WTC11 (cell line): Measurements from ENCODE around the gene CALCR. TPM values are rescaled to one million over a fixed set of nuclear protein-coding genes. Genes with fewer than 3 reads are reported as not detected.
A peak's percentile ranks its signal among the peaks of the same experiment; 100 is the strongest.

Experiments used
- ATAC-seq: fragments of 200-7000 bp; cut with Tn5 transposase; 2 replicates; pipeline ENCODE4 v1.10.0; 2021; ENCODE audit warnings: mild to moderate bottlenecking, moderate library complexity
- CTCF ChIA-PET: fragments of 300-600 bp; sonication (Branson Sonifier 250); formaldehyde crosslinking; loops from one replicate; lab custom pipeline; 2021; ENCODE audit warnings: antibody characterized with exemption; lab: Charles Lee
- POLR2A ChIA-PET: fragments of 350-600 bp; sonication (Branson Sonifier 250); formaldehyde crosslinking; loops from one replicate; lab custom pipeline; 2021; ENCODE audit warnings: antibody characterized with exemption; lab: Charles Lee
- DNase-seq: peaks from one replicate; pipeline ENCODE4 v3.0.0; 2021; ENCODE audit warnings: low spot score
- H3K27ac Mint-ChIP-seq: 2 replicates; pipeline ENCODE4 v1.8.0; 2021; ENCODE audit warnings: mixed read lengths
- H3K27me3 Mint-ChIP-seq: 2 replicates; pipeline ENCODE4 v1.8.0; 2021; ENCODE audit warnings: low read depth, mild to moderate bottlenecking, moderate library complexity, mixed read lengths
- H3K36me3 Mint-ChIP-seq: 2 replicates; pipeline ENCODE4 v1.8.0; 2021; ENCODE audit warnings: mixed read lengths
- H3K4me1 Mint-ChIP-seq: 2 replicates; pipeline ENCODE4 v1.8.0; 2022; ENCODE audit warnings: mixed read lengths
- H3K4me3 Mint-ChIP-seq: 2 replicates; pipeline ENCODE4 v1.8.0; 2021; ENCODE audit warnings: mild to moderate bottlenecking, moderate library complexity, mixed read lengths
- H3K9me3 Mint-ChIP-seq: 2 replicates; pipeline ENCODE4 v1.8.0; 2021; ENCODE audit warnings: mixed read lengths
- CBFB ChIP-seq: sonication (generic); formaldehyde crosslinking; IDR thresholded peaks from 2 replicates; pipeline ENCODE4 v1.8.1; 2022; ENCODE audit warnings: mild to moderate bottlenecking, low read depth, missing genetic modification reagents
- CREM ChIP-seq: sonication (generic); formaldehyde crosslinking; IDR thresholded peaks from 2 replicates; pipeline ENCODE4 v1.8.1; 2022; ENCODE audit warnings: mild to moderate bottlenecking, missing genetic modification reagents, moderate library complexity
- NFATC4 ChIP-seq: fragments of 250-450 bp; sonication (Bioruptor Pico); IDR thresholded peaks from 2 replicates; pipeline ENCODE4 v1.9.0; 2021; ENCODE audit warnings: mild to moderate bottlenecking
- NFE2L1 ChIP-seq: sonication (generic); formaldehyde crosslinking; IDR thresholded peaks from 2 replicates; pipeline ENCODE4 v1.8.1; 2023; ENCODE audit warnings: missing genetic modification reagents
- NR1H2 ChIP-seq: sonication (generic); formaldehyde crosslinking; IDR thresholded peaks from 2 replicates; pipeline ENCODE4 v1.9.0; 2021; ENCODE audit warnings: mild to moderate bottlenecking, moderate library complexity, missing genetic modification reagents
- NR3C1 ChIP-seq: sonication (generic); formaldehyde crosslinking; conservative IDR thresholded peaks from 2 replicates; pipeline ENCODE4 v1.8.1; 2023; ENCODE audit warnings: low read depth, mild to moderate bottlenecking, missing genetic modification reagents
- RELA ChIP-seq: sonication (generic); formaldehyde crosslinking; IDR thresholded peaks from 2 replicates; pipeline ENCODE4 v1.8.1; 2022; ENCODE audit warnings: missing genetic modification reagents, mild to moderate bottlenecking, borderline replicate concordance
- TEAD1 ChIP-seq: sonication (generic); formaldehyde crosslinking; IDR thresholded peaks from 2 replicates; pipeline ENCODE4 v1.8.0; 2022; ENCODE audit warnings: mild to moderate bottlenecking, missing genetic modification reagents
- TEAD4 ChIP-seq: sonication (generic); formaldehyde crosslinking; IDR thresholded peaks from 2 replicates; pipeline ENCODE4 v1.8.0; 2022; ENCODE audit warnings: mild to moderate bottlenecking, missing genetic modification reagents
- total RNA-seq: library from RNA; stranded (reverse); gene quantifications from 3 replicates; pipeline ENCODE4 v1.2.3, GENCODE V29; 2021
- TF ChIP-seq, protein P1 (sequence below): sonication (generic); formaldehyde crosslinking; IDR thresholded peaks from 2 replicates; pipeline ENCODE4 v1.8.0; 2022; ENCODE audit warnings: missing genetic modification reagents
- TF ChIP-seq, protein P2 (sequence below): fragments of 250-450 bp; sonication (Bioruptor Pico); IDR thresholded peaks from 2 replicates; pipeline ENCODE4 v1.9.0; 2021; ENCODE audit warnings: mild to moderate bottlenecking
- TF ChIP-seq, protein P3 (sequence below): fragments of 250-450 bp; sonication (Bioruptor Pico); conservative IDR thresholded peaks from 2 replicates; pipeline ENCODE4 v1.9.0; 2021; ENCODE audit warnings: mild to moderate bottlenecking
- TF ChIP-seq, protein P4 (sequence below): fragments of 250-450 bp; sonication (Bioruptor Pico); IDR thresholded peaks from 2 replicates; pipeline ENCODE4 v1.9.0; 2021; ENCODE audit warnings: mild to moderate bottlenecking, borderline replicate concordance
- TF ChIP-seq, protein P5 (sequence below): sonication (generic); formaldehyde crosslinking; IDR thresholded peaks from 2 replicates; pipeline ENCODE4 v1.8.0; 2022; ENCODE audit warnings: mild to moderate bottlenecking, missing genetic modification reagents

Gene CALCR
- total RNA-seq, 1 experiment from 2014 or later, result 0.81 TPM

DNA sequence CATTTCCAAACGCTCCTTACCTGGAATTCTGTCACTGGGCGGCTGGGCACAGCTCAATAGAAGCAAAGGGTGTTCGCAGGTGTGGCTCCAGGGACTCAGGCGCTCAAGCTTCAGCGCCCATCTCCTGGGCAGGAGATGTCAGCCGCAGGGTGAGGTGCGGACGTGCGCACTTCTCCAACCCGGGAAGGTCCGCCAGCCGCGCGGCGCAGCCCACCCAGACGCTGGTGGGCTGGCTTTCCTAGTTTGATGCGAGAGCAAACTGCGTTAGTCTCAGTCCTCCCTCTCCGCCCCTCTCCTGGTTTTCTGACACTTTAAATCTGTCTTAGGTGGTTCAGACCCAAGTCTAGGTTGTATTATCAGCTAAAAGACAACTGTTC is 267 bp downstream of the CALCR start (continued):
- TF ChIP-seq, protein P1, sequence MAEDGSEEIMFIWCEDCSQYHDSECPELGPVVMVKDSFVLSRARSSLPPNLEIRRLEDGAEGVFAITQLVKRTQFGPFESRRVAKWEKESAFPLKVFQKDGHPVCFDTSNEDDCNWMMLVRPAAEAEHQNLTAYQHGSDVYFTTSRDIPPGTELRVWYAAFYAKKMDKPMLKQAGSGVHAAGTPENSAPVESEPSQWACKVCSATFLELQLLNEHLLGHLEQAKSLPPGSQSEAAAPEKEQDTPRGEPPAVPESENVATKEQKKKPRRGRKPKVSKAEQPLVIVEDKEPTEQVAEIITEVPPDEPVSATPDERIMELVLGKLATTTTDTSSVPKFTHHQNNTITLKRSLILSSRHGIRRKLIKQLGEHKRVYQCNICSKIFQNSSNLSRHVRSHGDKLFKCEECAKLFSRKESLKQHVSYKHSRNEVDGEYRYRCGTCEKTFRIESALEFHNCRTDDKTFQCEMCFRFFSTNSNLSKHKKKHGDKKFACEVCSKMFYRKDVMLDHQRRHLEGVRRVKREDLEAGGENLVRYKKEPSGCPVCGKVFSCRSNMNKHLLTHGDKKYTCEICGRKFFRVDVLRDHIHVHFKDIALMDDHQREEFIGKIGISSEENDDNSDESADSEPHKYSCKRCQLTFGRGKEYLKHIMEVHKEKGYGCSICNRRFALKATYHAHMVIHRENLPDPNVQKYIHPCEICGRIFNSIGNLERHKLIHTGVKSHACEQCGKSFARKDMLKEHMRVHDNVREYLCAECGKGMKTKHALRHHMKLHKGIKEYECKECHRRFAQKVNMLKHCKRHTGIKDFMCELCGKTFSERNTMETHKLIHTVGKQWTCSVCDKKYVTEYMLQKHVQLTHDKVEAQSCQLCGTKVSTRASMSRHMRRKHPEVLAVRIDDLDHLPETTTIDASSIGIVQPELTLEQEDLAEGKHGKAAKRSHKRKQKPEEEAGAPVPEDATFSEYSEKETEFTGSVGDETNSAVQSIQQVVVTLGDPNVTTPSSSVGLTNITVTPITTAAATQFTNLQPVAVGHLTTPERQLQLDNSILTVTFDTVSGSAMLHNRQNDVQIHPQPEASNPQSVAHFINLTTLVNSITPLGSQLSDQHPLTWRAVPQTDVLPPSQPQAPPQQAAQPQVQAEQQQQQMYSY (CRISPR knock-in tag), result no peak
- no peak for TF ChIP-seq NR1H2 (CRISPR knock-in tag)
- TF ChIP-seq NFATC4 (CRISPR knock-in tag), result no peak
- TF ChIP-seq, protein P2, sequence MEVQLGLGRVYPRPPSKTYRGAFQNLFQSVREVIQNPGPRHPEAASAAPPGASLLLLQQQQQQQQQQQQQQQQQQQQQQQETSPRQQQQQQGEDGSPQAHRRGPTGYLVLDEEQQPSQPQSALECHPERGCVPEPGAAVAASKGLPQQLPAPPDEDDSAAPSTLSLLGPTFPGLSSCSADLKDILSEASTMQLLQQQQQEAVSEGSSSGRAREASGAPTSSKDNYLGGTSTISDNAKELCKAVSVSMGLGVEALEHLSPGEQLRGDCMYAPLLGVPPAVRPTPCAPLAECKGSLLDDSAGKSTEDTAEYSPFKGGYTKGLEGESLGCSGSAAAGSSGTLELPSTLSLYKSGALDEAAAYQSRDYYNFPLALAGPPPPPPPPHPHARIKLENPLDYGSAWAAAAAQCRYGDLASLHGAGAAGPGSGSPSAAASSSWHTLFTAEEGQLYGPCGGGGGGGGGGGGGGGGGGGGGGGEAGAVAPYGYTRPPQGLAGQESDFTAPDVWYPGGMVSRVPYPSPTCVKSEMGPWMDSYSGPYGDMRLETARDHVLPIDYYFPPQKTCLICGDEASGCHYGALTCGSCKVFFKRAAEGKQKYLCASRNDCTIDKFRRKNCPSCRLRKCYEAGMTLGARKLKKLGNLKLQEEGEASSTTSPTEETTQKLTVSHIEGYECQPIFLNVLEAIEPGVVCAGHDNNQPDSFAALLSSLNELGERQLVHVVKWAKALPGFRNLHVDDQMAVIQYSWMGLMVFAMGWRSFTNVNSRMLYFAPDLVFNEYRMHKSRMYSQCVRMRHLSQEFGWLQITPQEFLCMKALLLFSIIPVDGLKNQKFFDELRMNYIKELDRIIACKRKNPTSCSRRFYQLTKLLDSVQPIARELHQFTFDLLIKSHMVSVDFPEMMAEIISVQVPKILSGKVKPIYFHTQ (CRISPR knock-in tag), result no peak
- TF ChIP-seq CREM (CRISPR knock-in tag), result no peak

DNA sequence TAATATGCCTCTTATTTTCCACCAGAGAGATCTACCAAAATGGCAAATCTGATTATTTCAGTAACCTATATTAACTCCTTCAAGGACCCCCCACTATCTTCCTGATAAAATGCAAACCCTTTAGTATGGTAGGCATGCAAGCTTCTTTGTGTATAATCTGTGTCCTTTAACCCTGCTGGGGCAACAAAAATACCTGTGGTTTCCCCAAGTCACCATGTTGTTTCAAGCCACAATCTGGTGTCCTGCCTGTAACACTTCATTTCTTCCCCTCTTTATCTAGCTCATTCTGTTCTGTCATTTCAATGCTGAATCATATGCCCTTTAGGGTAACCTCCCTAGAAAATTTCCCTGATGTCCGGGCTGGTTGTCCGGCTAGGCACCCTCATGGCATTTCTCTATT is 5.3 kb downstream of the CALCR start:
- DNase-seq (no peak), ATAC-seq (peak; percentile 60)
- H3K27me3 Mint-ChIP-seq, result peaks cover 31% of the 10 kb centered on the region
- CTCF ChIA-PET, result interaction anchor here (1.0 kb wide), 1 partner anchor 108 kb away, joined by 4 read pairs; no protein-coding TSS in a partner anchor
- H3K36me3 Mint-ChIP-seq, result no peaks in the 10 kb centered on the region
- no peak overlapping the region for H3K27ac Mint-ChIP-seq
- POLR2A ChIA-PET, result interaction anchor here (0.6 kb wide), 2 partner anchors 10 to 140 kb away, joined by 3 to 5 read pairs; no protein-coding TSS in a partner anchor
- no peak overlapping the region for H3K4me3 Mint-ChIP-seq
- peaks cover 17% of the 10 kb centered on the region for H3K4me1 Mint-ChIP-seq
- H3K9me3 Mint-ChIP-seq, result no peaks in the 10 kb centered on the region
- TF ChIP-seq, protein P3, sequence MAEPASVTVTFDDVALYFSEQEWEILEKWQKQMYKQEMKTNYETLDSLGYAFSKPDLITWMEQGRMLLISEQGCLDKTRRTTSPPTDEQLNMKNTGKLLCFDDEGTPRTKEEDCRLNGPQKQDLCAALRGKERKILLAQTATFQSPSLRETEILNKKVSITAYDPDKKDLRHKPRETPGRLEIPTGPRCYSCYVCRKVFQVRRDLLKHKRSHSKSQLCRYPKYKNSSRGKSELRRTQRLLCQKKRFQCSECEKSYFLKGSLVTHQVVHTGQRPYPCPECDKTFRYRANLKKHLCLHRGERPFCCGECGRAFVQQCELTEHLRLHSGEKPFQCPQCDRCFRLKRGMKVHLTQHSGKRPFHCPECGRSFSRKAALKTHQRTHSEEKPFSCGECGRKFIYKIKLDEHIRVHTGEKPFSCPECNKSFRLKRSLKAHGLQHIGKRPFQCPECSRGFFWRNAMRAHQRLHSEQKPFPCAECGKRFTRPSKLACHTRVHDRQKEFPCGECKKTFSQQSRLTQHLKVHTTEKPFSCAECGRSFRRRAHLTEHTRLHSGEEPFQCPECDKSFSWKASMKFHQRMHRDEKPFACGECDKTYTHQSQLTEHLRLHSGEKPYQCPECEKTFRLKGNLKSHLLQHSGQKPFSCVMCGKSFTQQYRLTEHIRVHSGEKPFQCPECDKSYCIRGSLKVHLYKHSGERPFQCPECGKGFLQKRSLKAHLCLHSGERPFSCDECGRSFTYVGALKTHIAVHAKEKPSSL (CRISPR knock-in tag), result no peak
- TF ChIP-seq TEAD4 (CRISPR knock-in tag) (no peak), NR3C1 (no peak)
- TF ChIP-seq, all 79 proteins: peak for 0

DNA sequence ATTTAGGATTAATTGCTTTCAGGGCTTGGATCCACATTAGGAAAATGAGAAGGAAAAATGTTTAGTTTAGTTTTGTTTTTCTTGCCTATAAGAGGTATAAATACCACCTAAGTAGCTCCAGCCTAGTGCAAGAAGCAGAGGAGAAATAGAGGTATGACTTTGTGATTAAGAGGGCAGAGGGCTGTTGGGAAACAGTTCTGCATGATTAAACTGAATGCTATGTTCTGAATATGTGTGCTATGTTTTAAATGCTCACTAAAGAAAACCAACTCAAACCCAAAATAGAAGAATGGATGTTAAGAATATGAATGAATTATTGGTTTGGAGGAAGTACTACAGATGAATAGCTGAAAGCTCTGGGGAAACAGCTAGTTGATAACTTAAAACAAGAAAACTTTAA is 7.6 kb downstream of the CALCR start:
- ChIA-PET CTCF (interaction anchor here (0.5 to 1.9 kb wide), 2 partner anchors 16 to 632 kb away, joined by 3 to 7 read pairs; no protein-coding TSS in a partner anchor), POLR2A (no interaction called here)
- TF ChIP-seq RELA (CRISPR knock-in tag), result no peak
- no peak for TF ChIP-seq CBFB (CRISPR knock-in tag)
- no peak for TF ChIP-seq NFE2L1 (CRISPR knock-in tag)
- TF ChIP-seq, protein P4, sequence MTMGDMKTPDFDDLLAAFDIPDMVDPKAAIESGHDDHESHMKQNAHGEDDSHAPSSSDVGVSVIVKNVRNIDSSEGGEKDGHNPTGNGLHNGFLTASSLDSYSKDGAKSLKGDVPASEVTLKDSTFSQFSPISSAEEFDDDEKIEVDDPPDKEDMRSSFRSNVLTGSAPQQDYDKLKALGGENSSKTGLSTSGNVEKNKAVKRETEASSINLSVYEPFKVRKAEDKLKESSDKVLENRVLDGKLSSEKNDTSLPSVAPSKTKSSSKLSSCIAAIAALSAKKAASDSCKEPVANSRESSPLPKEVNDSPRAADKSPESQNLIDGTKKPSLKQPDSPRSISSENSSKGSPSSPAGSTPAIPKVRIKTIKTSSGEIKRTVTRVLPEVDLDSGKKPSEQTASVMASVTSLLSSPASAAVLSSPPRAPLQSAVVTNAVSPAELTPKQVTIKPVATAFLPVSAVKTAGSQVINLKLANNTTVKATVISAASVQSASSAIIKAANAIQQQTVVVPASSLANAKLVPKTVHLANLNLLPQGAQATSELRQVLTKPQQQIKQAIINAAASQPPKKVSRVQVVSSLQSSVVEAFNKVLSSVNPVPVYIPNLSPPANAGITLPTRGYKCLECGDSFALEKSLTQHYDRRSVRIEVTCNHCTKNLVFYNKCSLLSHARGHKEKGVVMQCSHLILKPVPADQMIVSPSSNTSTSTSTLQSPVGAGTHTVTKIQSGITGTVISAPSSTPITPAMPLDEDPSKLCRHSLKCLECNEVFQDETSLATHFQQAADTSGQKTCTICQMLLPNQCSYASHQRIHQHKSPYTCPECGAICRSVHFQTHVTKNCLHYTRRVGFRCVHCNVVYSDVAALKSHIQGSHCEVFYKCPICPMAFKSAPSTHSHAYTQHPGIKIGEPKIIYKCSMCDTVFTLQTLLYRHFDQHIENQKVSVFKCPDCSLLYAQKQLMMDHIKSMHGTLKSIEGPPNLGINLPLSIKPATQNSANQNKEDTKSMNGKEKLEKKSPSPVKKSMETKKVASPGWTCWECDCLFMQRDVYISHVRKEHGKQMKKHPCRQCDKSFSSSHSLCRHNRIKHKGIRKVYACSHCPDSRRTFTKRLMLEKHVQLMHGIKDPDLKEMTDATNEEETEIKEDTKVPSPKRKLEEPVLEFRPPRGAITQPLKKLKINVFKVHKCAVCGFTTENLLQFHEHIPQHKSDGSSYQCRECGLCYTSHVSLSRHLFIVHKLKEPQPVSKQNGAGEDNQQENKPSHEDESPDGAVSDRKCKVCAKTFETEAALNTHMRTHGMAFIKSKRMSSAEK (CRISPR knock-in tag), result no peak
- no peak for TF ChIP-seq TEAD1 (CRISPR knock-in tag)
- TF ChIP-seq, protein P5, sequence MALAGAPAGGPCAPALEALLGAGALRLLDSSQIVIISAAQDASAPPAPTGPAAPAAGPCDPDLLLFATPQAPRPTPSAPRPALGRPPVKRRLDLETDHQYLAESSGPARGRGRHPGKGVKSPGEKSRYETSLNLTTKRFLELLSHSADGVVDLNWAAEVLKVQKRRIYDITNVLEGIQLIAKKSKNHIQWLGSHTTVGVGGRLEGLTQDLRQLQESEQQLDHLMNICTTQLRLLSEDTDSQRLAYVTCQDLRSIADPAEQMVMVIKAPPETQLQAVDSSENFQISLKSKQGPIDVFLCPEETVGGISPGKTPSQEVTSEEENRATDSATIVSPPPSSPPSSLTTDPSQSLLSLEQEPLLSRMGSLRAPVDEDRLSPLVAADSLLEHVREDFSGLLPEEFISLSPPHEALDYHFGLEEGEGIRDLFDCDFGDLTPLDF, result no peak
- Mint-ChIP-seq H3K36me3 (no peaks in the 10 kb centered on the region), H3K9me3 (no peaks in the 10 kb centered on the region), H3K4me3 (no peak overlapping the region), H3K27ac (no peak overlapping the region), H3K27me3 (peaks cover 9% of the 10 kb centered on the region), H3K4me1 (peaks cover 13% of the 10 kb centered on the region)
- ATAC-seq (no peak), DNase-seq (no peak)
